ELF-1 (cell line): Measurements from ENCODE around the gene VPS39.

Experiments used
- DNase-seq: peaks from one replicate; pipeline ENCODE4 v3.0.0-alpha.2; 2016; ENCODE audit warnings: low read depth, low spot score

The VPS39 gene

DNA sequence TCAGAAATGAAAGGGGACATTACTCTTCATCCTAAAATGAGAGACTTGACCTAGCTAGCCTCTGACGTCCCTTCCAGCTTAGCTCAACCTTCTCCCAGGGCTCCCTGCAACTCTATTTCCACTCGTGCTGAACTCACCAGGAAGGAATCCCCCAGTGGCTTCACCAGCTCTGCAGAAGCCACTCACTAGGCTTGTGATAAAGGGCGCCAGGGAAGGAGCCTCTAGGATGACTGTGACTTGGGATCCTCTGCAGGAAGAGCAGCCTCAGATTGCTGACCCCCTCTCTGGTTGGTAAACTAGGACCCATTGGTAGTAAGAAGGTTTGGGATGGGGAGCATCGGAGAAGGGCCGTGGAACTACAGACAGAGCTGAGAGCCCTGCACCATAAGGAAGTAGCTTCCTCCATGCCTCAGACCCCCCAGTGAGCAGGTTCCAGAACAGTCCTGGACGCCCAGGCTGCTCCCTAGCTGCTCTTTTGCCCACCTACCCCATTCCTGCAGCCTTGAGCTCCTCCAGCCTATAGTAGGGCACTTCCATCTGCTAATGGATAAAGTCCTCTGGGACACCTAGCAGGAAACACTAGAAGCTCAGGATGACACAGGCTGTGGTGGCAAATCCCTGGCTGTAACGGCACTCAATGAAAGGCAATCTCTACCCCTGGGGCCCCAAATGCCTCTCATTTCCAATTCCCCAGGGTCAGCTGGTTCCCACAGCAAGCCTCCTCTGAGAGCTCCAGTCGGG, 77.7 kb downstream of the VPS39 start:
- DNase-seq: no peak

- no peak for DNase-seq
Measured at GRCh38 chr15:42129364-42129763, 78.7 kb downstream of the VPS39 start.

GRCh38 chr15:42128476-42128875, 79.6 kb downstream of the VPS39 start:
- DNase-seq: no peak

DNA sequence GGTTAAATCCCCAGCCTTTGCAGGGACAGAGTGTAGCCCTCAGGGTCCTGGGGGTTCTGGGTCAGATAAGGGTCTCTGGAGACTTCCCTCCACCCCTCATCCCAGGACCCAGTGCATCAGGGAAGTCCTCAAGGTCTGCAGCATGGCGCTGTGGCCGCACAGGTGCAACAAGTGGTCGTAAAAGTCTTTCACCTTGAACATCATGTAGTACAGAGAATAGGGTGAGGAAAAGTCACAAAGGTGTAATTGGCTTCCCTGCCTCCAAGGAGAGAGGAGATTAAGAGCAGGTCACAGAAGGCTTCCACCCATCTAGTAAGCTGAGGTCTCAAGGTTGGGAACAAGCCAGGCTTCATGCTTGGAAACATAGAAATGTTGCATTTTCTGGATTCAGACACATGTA, 84.6 kb downstream of the VPS39 start:
- no peak for DNase-seq

DNA sequence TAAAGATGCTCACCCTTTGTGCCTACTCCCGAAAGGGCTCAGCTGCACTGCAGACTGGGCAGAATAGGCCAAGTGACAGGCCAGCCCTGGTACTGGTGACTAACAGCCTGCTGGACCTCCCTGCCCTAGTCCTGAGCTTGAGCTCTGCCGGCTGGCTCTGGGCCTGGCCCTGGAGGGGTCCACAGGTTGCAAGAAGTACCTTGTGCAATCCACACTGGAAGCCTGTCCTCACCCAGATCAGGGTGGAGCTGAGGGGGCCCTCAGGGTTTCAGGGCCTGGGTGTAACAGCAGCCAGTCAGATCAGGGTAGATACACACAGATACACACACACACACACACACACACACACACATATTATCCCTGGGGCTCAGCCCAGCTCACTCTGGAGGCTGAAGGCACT, 86.4 kb downstream of the VPS39 start:
- DNase-seq: peak; percentile 33

GRCh38 chr15:42121021-42121420, 87.1 kb downstream of the VPS39 start:
- DNase-seq: no peak

DNA sequence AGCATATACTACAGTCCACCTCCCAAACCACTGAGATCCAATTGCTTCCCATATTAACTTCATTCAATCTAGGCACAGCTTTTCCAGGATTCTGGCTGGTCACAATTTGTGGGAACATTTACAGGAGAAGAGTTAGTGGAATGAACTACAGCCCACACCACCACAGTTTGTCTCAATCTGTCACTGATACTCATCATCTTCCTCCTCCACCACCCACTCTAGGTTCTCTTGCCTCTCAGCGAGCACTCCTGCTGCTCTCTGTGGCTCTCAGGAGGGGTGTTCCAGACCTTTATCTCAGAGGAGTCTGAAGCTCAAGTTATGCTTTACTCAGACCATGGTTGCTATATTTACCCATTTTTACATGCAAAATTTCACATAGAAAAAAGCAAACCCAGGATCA, 87.8 kb downstream of the VPS39 start:
- no peak for DNase-seq

DNA sequence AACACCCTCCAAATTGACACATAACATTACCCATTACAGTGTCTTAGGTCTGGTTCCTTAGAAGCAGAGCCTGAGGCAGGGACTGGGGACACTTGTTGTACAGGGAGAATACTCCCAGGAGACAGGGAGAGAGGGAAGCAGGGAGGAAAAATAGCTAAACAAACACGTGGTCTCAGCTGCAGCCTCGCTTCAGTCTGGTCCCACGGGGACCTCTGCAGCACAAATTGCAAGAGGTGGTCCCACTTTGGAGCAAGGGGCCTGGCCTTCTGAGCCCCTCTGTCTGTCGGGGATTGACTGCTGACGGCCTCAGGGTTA, 88.7 kb downstream of the VPS39 start:
- no peak for DNase-seq

- DNase-seq: peak; percentile 48
Measured at GRCh38 chr15:42118650-42119445, 89.3 kb downstream of the VPS39 start.

DNA sequence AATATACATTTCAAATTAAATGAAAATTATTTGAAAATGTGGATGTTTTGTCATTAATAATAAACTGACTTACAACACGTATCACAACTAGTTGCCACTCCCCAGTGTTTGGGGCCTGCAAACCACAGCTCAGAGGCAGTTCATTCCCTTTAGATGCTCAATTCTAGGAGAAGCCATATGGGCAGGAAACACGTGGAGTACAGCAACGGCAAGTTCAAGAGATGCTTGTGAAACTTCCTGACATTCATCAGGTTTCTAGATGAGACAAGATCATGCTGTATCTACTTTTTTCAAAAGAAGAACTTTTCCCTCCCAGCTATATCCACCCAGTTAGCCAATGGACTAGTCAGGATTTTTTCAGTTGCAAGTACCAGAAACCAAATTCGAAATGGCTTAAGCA, 96.2 kb downstream of the VPS39 start:
- no peak for DNase-seq

GRCh38 chr15:42110367-42110766, 97.7 kb downstream of the VPS39 start:
- DNase-seq: no peak

DNA sequence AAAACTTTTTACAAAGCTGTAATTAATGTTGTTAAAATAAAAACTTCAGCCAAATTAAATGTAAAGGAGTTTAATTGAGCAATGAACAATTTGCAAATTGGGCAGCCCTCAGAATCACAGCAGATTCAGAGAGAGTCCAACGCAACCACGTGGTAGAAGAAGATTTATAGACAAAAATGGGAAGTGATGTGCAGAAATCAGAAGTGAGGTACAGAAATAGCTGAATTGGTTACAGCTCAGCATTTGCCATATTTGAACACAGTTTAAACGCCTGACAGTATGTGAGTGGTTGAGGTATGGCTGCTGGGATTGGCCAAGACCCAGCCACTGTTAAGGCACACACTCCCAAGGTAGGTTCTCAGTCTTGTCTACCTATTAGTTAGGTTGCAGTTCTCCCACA, 99.3 kb downstream of the VPS39 start:
- DNase-seq: no peak
